GM08714 (cell line): ENCODE results near the gene MON2.

Experiments used
- H3K4me3 ChIP-seq: fragments of 200-500 bp; sonication (Bioruptor generic); 2 replicates; pipeline ENCODE4 v1.5.1; 2014; ENCODE audit warnings: mild to moderate bottlenecking, low read length, inconsistent platforms
- ZNF274 ChIP-seq: IDR thresholded peaks from 2 replicates; pipeline ENCODE4 v1.6.1; 2012; ENCODE audit warnings: mild to moderate bottlenecking, low read depth, low read length

The MON2 gene

DNA sequence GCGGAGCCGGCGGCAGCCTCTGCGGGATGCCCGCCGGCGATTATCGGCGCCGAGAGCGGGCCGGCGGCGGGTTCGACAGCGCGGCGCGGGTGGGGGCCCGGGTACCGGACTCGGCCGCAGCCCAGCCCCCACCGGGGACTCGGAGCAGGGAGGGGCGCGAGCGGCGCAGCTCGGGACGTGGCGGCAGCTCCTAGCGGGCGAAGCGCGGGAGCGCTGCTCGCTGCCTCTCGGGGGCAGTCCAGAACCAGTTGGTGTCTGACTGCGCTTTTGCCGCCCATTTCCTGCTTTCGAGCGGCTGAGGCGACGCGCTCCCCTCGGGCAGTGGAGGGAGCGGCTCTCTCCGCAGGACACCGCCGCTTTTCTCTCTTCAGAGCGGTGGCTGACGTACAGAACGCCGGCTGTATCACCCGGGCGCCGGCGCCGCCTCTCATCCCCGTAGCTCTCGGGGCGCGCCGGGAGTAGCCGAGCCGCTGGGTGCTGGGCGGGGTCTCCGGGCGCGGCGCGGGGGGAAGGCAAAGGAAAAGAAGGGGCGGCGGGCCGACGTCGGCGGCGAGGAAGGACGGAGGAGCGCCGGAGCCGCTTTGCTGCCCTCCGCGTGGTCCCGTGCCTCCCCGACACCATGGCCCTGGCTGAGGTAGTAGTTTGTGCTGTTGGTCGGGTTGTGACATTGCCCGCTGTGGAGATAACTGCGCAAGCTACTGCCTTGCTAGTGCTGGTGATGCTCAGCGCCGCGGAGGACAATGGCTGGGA, 136.6 kb downstream of the MON2 start:
- TF ChIP-seq ZNF274, result no peak
- H3K4me3 ChIP-seq, result peak overlapping the region; percentile 77

DNA sequence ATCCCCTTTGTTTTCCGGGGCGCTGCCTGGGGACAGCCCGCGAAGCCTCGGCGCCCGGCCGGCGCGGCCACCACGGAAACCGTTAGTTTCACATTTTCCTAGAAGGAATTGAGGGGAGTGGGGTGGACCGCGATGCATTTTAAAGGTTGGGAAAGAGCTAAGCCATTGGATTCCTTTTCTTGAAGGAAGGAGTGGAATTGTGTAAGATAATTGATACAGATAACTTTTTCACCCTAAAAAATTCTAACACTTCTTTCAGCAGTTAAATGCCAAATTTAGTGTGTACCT, 137.1 kb downstream of the MON2 start:
- peak overlapping the region; percentile 77 for H3K4me3 ChIP-seq
- TF ChIP-seq ZNF274, result no peak

DNA sequence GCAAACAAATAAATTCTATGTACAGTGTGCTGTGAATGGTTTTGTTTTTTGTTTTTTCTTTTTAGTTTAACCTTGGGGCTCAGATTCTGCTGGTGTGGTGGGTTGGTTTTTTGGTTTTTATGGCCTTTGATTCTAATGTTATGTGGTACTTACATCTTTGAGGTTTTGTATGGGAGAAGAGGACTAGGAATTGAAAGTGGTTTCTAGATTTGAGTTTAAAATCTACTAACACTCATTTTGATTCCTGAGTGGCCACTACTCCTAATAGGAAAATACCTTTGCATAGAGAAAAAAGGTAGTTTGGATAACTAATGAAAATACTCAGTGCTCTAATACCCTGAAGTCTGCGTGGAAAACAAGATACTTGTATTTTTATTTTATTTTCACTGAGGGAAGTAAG, 137.7 kb downstream of the MON2 start:
- no peak for TF ChIP-seq ZNF274
- peak overlapping the region; percentile 77; the same call in 1 of the 2 replicates for H3K4me3 ChIP-seq

DNA sequence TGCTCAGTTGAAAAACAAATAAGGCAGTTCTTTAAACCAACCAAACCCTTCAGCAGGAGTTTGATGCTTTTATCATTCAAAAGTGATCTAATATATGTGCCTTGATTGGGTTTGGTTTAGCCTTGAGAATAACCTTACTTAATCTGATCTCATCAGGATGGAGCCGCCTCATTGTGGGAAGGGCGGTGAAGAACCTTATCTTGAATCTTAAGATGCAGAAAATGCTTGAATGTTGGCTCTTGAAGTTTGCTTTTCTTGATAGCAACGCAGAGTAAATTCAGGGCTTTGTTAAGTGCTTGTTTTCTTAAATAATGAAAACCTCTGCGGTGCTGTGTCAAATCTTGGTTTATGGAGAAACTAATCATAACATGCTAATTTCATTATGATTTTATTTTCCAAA, 138.2 kb downstream of the MON2 start:
- peak overlapping the region; percentile 77 for H3K4me3 ChIP-seq
- TF ChIP-seq ZNF274, result no peak

DNA sequence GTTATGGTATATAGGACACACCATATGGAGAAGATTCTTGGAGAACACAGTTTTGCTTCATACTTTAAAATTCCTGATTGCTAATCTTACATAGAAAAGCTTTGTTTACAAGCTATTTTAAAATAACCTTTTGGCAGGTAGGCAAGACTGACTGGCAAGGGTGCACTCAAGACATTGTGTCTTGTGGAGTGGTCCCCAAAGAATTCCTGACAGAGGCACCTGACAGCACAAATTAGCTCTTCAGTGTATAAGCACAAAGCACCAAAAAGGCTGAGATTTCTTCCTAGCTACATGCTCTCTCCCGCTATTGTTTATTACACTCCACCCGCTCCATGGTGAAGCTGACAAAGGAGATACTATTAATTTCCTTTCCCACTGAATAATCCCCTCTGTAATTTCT, 139.4 kb downstream of the MON2 start:
- H3K4me3 ChIP-seq, result no peak overlapping the region
- no peak for TF ChIP-seq ZNF274

DNA sequence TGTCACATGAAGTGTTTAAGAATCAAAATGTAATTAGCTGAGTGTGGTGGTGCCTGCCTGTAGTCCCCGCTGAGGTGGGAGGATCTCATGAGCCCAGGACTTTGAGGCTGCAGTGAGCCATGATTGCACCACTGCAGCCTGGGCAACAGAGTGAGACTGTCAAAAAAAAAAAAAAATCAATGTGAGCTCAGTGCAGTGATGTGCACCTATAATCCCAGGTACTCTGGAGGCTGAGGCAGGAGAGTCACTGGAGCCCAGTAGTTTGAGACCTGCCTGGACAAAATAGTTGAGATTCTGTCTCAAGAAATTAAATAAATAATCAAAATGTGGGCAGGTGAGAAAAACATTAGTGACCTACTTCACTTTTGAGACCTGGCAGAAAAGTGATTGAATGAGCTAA, 140.0 kb downstream of the MON2 start:
- no peak for TF ChIP-seq ZNF274
- no peak overlapping the region for H3K4me3 ChIP-seq

DNA sequence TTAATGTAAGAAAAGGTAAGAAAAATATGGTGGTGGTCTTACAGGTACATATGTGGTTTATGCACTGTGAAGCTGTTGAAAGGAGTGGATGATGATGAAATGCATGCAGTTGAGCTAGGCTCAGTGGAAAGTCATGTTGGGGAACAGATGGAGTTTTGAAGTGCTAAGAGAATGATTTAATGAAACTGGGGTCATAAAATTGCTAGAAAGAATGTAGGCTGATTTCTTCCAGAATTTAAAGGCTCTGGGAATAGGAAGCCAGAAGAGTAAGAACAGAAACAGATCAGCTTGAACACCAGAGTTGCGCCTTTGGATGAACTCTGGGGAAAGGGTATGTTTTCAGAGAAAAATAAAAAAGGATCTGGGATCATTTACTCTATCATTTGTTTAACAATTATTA, 146.5 kb downstream of the MON2 start:
- no peak overlapping the region for H3K4me3 ChIP-seq
- TF ChIP-seq ZNF274, result no peak

DNA sequence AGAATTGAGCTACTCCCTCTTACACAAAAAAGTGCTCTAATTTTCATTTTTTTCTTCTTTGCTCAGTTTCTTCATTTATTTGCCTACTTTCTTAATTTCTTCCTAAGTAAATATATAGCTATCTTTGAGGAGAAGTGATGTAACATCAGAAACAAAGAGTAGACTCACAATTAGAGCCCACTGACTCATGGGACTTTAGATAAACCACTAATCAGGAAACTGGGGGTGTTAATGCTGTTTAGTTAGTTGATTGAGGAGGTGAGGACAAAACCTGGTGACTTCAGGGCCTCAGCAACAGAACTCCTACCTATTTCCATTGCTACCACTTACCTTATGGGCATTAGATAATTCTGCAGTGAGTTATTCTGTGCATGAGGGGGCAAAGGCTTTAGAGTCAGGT, 151.7 kb downstream of the MON2 start:
- no peak for TF ChIP-seq ZNF274
- no peak overlapping the region for H3K4me3 ChIP-seq

DNA sequence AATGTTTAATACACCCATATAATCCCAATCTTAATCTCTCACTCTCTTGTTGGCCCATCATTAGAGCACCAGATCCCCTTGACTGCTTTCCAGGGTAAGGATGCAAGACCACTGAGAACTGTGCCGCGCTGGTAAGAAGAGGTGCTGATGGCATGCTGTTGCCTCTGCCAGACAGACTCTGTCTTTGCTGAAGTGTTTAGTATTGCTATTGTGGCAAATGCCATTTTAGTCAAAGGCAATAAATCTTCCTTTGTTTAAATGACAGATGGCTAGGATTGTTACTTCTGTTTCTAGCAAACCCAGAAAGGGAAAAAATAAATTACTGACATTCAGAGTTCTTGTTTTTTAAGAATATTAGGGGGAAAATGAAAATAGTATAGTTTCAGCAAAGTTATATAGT, 152.3 kb downstream of the MON2 start:
- no peak for TF ChIP-seq ZNF274
- H3K4me3 ChIP-seq, result no peak overlapping the region

DNA sequence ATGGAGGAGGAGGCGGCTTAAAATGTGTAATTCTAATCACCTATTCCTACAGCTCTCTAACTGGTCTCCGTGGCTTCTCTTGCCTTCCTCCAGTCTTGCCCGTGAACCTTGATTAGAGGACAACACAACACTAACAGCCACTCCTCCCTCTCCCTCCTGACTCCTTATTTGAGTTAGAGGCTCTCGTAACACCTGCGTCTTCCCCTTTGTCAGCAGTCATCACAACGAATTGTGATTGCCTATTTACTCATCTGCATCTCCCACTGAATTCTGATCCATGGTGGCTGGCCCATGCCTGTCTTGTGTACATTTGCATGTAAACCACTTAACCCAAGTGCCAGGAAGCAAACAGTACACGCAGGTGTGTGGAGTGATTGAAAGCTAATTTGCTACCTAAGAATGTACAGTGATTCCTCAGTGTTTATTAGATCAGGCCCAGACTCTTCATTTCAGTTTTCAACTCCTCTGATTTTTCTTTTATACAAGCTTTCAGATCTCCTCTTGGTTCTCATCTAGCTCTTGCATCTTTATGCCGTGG, 154.5 kb downstream of the MON2 start:
- no peak for TF ChIP-seq ZNF274
- no peak overlapping the region for H3K4me3 ChIP-seq

DNA sequence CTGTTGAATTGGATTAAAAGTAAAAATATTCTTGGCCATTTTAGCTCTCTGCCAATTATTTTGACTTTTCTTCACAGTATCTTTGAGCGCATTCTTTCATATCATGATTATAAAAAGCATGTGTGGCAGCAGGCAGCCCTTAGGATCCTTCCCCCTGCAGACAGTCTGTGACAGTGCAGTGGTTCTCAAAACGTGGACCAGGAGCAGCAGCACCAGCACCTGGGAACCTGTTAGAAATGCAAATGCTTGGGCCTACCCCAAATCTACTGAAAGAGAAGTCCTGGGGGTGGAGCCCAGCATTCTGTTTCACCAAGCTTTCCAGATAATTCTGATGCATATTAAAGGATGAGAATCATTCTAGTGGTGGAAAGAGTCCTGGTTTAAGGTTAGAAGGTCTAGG, 155.6 kb downstream of the MON2 start:
- no peak overlapping the region for H3K4me3 ChIP-seq
- TF ChIP-seq ZNF274, result no peak

DNA sequence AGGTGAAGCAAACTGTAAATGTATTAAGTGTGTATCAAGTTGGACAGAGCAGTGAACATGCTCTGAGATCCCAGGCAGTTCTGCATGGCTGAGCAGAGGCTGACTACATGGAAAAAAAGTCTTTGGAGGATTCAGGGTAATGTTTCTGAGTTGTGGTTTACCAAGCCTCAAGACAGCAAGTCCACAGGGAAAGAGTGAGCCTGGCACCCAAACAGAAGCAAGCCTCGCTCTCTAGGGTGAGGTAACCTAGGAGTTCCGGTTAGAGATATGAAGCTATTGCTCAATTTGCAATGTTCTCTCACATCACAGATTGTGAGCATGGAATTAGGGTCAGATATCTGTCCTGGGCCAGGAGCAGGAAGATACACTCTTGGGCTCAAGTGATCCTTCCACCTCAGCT, 158.6 kb downstream of the MON2 start:
- no peak for TF ChIP-seq ZNF274
- no peak overlapping the region for H3K4me3 ChIP-seq

DNA sequence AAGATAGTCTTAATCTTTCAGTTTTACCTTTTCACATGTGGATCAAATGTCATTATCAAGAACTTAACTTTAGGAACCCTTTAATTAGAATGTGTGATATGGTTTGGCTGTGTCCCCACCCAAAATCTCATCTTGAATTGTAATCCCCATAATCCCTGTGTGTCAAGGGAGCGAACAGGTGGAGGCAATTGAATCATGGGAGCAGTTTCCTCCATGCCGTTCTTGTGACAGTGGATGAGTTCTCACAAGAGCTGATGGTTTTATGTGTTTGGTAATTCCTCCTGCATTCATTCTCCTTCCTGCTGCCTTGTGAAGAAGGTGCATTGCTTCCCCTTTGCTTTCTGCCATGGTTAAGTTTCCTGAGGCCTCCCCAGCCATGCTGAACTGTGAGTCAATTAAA, 160.6 kb downstream of the MON2 start:
- TF ChIP-seq ZNF274, result no peak
- H3K4me3 ChIP-seq, result no peak overlapping the region

DNA sequence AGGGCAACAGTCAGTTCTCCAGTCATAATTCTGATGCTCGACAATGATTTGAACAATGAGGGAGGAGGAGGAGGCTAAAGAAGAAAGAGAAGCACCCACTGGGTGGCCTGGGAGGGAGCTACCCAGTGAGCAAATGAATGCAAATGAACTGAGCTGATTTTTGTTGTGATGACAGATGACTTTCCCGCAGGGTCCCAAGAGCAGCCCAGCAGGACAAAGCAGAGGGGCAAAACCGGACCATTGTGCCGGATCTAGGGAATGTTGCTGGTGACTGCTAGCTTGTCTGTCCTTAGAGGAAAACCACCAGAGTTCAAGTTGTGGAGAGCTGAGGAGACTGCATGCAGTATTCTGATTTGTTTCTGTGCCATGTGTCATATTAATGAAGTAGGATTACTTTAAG, 162.8 kb downstream of the MON2 start:
- TF ChIP-seq ZNF274, result no peak
- H3K4me3 ChIP-seq, result no peak overlapping the region

DNA sequence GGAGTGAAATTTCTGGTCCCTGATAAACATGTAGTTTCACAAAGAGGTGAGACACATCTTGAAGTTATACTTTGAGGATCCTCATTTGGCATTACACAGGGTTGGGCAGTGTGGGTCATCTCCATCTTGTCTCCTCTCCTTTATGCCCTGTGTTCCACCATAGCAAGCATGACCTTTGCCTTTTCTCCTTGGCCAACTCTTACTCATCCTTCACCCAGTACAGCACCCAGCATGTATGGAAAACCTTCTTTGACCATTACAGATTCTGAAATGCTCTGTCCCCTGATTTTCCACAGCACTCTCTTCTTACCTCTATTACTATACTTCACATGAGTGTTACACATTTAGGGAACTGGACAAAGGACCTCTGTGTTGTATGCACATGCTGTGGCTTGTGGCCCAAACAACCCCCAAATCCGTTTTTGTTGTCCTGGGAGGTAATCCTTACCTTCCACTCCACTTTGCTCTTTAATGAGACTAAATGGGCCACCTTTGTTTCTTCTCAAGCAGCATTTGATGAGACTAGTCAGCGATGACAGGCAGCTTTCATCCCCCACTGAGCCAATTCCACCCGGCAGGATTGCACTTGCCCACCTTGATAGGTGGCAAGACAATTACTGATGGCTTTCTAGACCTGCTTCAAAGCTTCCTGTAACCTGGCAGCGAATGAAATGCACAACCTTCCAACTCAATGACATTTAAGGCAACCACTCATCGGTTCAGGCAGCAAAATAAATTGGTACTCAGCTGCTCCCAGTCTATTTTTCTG, 163.5 kb downstream of the MON2 start:
- no peak for TF ChIP-seq ZNF274
- H3K4me3 ChIP-seq, result no peak overlapping the region
